Activated CD8-positive, alpha-beta memory T cell treated with anti-CD3 and anti-CD28 coated beads for 48 hours (primary cell): Measurements from ENCODE around the gene GPR158.
"Not testable (repeated sequence)": the region's sequence is repeated elsewhere in the genome, so short reads cannot be mapped to it uniquely, and the experiment has no call there.

Source experiments
- DNase-seq, 3 experiments: peaks; one replicate each; pipeline ENCODE4 v3.0.0-alpha.2; 2020; ENCODE audit warnings: low read depth in 2 of 3, low spot score in 2 of 3

The GPR158 gene

DNA sequence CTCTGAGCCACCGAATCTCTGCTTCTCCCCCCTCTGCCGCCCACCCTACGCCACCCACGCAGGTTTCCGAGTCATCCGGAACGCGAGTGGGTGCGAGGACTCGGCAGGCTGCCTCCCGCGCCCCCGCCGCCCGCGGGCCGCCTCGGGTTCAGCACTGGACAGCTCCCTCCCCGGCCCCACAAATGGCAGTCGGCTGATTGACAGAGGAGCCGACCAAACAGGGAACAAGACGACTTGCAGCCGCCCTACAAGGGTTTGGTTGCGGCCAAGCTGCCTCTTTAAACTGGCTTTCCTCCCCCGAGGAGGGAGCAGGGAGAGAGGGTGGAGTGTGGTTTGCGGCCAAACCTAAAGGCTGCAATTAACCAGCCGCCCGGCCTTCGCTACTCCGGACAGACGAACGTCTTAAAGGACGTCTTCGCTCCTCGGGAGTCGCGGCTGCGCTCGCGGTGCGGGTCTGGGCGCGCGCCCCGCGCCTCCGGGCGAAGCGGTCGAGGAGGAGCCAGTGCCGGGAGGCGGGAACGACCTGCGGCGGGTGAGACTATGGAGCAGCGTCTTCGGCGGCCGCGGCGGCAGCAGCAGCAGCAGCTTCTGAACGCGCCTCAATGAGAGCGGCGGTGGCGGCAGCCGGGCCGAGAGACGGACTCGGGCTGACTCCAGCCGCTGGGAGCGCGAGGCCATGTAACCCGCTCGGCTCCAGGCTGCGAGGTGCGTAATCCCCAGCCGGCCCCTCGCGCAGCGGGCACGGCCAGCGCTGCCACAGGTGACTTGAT lies at the start of gene GPR158:
Gene GPR158 (plus strand): TSS at position 541 of the 770 bp plus-strand sequence. CDS start 420 bp downstream, outside the sequence.
- DNase-seq: peak in 2 of 3 experiments; percentile 33 to 36

DNA sequence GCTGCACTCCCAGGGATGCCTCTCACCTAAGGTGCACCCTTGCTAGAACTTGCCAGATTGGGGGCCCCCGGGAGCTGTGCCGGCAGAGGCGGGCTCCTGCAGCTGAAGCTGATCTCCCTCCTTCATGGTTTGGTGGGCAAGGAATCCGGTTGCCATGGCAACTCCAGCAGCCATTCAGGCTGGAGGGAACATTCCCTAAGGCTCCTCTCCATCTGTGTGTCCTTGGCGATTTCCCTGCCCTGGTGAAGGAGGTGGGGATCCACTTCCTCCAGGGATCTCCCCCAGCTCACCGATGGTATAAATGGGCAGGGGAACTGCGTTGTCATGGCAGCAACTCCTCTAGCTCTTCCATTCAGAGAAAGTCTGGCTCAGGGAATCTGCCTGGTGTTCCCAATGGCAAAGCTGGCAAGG lies 49.6 kb upstream of the GPR158 start:
- DNase-seq: no peak

- DNase-seq: no peak
Measured at GRCh38 chr10:25129592-25129991, 45.2 kb upstream of the GPR158 start.

DNA sequence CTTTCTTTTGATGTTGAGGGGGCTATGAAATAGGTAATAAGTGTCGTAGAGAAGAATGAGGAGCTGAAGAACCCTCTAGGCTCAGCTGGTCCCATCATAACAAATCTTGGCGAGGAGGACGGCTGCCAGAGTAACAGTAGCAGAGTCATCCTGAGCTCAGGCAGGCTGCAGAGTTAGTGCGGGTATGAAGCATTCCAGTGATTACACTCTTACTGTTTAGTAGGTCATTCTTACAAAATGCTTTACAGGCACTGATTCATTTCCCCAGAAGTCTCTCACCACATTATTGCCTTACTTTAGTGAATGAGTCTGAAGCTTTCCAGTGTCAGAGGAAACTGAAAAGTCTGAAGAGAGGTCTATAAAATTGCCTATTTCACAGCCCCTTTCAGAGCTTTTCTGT lies 43.9 kb upstream of the GPR158 start:
- DNase-seq: no peak

DNA sequence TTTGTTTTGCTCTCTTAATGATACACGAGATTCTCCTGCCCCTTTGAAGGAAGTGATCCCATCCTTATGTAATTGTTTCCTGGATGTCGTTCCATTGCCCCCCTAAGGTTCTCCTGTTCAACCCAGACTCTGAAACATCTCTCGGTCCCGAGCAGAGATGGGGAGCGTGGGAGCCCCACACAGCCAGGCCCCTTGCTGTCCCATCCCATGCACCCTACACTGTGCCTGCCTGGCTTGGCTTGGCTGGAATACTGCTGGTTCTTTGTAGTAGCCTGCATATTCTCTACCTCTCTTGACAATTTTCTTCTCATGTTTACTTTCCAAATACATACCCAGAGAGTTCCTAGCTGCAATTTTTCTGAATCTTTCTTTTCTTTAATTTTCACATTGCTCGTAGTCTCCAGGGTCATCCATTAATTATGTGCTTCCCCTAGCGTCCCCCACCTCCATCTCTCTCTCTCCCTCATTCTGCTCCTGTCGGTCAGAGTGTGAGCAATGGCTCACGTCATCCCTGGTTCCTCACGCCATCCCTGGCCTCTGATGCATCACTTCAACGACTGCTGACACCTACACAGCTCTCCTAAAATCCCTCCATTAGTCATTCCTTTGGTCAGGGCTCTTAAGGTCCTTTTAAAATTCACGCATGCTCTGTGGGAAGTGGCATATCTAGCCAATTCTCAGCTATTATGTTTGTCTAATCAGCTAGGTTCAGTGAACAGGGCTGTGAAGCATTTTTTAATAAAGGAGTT lies 32.5 kb upstream of the GPR158 start:
- no peak for DNase-seq

GRCh38 chr10:25157650-25158049 lies 17.2 kb upstream of the GPR158 start:
- no peak for DNase-seq

- no peak for DNase-seq
Measured at GRCh38 chr10:25159591-25159990, 15.2 kb upstream of the GPR158 start.

DNA sequence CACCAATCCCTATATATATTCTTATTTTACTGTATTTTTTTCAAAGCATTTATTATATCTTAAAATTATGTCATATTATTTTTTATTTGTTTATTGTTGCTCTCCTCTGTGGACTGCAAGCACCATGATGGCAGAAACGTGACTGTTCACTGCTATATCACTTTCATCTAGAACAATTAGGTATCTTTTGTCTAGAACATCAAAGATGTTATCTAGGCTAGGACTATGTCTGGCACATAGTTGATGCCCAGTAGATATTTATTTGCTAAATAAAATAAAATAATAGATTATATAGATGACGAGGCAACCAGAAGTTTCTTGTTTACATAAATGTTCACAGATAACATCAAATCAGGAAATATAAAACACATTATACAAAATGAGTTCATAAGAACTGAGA lies 12.4 kb upstream of the GPR158 start:
- DNase-seq: no peak

DNA sequence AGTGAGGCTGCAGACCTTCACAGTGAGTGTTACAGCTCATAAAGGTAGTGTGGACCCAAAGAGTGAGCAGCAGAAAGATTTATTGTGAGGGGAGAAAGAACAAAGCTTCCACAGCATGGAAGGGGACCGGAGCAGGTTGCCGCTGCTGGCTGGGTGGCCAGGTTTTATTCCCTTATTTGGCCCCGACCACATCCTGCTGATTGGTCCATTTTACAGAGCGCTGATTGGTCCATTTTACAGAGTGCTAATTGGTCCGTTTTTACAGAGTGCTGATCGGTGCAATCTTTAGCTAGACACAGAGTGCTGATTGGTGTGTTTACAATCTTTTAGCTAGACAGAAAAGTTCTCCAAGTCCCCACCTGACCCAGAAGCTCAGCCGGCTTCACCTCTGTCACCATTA lies 11.3 kb upstream of the GPR158 start:
- not testable (repeated sequence) for DNase-seq

DNA sequence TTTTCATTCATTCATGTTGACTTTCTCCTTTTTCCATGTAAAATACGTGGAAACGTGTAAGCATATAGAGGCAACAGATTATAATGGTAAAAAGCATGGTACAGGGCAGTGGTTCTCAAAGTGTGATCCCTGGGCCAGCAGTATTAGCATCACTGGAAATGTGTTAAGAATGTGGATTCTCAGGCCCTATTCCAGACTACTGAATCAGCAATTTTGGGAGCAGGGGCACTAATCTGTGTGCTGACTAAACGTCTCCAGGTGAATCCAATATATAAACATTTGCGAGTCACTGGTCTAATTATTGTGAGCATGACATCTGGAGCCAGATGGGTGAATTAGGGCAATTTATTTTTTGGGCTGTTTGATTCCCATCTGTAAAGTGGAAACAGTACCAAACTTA lies 5.1 kb upstream of the GPR158 start:
- DNase-seq: no peak

DNA sequence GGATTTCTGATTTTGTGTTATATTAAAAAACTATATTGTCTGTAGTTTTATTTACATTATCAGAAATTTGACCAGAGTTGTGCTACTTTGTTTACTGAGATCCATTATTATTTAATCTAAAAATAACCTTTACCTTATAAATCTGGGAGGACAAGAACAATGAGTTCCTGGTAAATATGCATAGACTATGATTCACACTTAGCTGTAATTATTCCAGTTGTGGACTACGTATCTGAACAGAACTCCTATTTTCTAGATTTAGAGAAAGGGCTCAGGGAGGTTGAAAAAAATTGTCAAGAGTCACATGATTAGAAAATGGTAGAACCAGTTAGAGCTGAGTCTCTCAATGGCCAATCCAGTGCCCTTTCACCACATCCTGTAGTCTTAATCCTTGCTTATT lies 4.2 kb upstream of the GPR158 start:
- no peak for DNase-seq

DNA sequence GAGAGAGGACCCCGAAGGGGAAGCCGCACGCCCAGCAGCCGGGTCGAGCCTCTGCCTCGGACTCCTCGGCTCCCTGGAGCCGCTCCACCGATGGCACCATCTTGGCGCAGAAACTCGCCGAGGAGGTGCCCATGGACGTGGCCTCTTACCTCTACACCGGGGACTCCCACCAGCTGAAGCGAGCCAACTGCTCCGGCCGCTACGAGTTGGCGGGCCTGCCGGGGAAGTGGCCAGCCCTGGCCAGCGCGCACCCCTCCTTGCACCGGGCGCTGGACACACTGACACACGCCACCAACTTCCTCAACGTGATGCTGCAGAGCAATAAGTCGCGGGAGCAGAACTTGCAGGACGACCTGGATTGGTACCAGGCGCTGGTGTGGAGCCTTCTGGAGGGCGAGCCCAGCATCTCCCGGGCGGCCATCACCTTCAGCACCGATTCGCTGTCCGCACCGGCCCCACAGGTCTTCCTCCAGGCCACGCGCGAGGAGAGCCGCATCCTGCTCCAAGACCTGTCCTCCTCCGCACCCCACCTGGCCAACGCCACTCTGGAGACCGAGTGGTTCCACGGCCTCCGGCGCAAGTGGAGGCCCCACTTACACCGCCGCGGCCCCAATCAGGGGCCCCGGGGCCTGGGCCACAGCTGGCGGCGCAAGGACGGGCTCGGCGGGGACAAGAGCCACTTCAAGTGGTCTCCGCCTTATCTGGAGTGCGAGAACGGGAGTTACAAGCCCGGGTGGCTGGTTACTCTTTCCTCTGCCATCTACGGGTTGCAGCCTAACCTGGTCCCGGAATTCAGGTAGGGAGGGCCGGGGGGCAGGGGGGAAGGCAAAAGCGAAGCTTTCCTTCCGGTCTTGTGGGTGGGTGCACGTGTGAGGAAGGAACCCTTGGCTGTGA lies 973 bp downstream of the GPR158 start:
- DNase-seq: no peak

DNA sequence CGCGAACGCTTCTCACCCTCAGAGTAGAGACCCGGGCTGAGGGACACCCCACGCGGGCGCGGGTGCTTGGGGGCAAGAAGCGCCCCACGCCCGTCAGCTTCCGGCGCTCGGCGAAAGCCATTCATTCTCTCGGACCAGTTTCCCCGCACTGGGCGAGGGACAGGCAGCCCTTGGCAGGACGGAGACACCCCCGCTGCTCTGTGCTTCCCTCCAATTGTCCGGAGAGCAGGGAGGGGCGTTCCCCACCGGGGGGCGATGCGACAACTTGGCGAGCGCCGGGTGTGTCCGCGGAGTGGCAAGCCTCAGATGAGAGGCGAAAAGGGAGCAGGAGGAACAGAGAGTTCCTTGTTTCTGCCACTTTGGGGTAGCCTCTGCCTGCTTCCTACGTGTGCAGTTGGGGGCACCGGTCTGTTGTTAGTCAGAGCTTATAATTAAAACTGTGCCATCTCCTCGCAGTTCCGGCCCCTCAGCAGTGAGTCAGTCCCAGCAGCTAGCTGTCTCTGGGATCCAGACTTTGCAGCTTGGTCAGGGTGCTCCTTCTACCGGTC lies 1.7 kb downstream of the GPR158 start:
- DNase-seq: no peak

DNA sequence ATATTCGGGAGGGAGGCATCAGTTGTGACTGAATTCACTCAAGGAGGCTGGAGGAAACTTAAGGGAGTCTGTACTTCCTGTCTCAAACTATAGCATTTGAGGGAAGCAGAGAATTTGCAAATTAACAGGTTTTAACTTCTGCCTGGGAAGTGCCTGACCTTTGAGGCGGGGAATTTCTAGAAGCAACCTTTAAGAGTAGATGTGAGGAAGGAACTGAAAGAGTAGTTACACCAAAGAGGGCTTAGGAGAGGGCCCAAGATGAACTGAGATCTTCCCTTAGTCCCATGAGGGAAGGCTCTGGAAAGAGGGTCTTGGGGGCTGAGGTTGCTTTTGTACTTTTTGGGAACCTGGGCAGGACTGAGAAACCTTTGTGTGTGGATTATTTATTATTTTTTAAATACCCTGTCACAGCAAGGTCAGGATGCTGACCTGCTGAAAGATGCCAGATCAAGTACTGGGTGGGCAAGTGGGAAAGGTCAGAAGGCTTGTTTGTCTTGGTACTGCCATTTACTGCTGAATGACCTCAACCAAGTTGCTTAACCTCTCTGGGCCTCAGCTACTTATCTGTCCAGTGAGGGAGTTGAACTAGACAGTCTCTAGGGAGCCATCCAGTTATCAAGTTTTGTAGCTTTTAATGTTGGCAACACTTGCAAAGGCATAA lies 2.4 kb downstream of the GPR158 start:
- DNase-seq: no peak

GRCh38 chr10:25177754-25178135 lies 2.9 kb downstream of the GPR158 start:
- DNase-seq: no peak

DNA sequence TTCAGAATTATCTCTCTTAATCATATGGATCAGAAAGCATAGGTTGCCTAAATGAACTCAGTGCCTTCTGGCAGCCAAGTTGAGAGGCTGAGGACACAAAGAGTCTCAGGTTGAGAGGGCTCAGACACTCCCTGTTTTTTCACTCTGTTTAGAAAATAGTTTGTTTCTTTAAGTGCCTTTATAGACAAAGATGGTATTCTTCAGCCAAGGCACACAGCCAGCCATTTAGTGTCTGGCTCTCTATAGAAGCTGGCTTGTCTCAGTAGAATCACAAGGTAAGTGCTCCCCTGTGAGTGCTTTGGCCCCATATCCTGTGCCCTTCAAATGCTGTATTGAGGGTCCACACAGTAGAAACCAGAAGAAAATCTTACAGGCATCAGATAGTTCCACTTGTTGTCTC lies 3.6 kb downstream of the GPR158 start:
- DNase-seq: no peak

GRCh38 chr10:25180801-25181200 lies 6.0 kb downstream of the GPR158 start:
- DNase-seq: no peak

DNA sequence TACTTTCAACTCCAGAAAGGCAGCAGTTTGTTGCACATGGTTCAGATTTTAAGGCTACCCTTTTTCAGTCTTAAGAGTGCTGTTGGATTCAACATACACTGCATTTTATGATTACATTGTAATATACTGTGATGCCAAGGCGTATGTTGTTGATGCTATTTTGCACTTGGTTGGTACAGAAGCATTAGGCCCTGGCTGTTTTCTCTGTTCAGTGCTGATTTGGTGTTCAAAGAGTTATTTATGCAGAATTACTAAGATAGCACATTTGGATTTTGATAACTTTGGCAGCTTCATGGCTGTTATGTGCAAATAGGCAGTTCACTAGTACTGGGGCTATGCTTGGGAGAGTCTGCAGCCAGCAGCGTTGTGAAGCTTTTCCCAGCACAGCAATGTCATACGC lies 7.8 kb downstream of the GPR158 start:
- DNase-seq: no peak

DNA sequence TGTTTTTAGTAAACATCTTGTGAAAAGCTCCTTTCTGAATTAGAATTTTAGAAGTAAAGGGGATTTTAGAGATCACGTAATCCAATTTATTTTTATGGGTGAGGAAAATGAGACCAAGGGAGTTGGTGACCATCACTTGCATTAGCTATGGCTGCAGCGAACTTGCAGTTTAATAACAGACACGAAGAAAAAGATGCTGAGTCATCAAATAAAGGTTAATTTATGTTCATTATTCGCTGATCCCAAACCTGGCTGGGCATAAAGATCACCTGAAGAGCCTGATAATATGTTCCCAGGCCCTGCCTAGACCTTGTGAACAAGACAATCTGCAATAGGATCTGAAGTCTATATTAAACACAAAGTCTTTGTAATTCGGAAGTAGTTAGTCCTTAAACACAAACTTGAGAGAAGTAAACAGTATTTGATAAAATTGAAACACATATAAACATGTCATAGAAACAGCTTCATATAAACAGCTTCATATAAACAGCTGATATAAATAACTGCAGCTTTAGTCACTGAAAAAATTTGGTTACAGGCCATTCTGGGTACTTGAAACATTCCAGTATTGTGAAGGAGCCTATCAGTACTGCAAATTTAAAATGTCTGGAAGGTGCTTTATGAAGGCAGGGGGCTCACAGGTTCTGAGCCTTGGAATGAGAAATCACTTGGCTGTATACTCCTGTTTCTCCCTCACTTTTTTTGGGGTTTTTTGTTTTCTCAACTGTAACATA lies 16.5 kb downstream of the GPR158 start:
- DNase-seq: no peak

GRCh38 chr10:25198151-25198550 lies 23.4 kb downstream of the GPR158 start:
- no peak for DNase-seq
